22Rv1 (cell line): ENCODE data around the gene CYLD.

Experiments used
- ZFX ChIP-seq: fragments of 450-650 bp; IDR thresholded peaks from 2 replicates; pipeline ENCODE4 v1.6.1; 2017; ENCODE audit warnings: antibody characterized with exemption, borderline replicate concordance
- TF ChIP-seq, protein P1 (sequence below): fragments of 450-650 bp; IDR thresholded peaks from 2 replicates; pipeline ENCODE4 v1.5.1; 2017; ENCODE audit warnings: mild to moderate bottlenecking

DNA sequence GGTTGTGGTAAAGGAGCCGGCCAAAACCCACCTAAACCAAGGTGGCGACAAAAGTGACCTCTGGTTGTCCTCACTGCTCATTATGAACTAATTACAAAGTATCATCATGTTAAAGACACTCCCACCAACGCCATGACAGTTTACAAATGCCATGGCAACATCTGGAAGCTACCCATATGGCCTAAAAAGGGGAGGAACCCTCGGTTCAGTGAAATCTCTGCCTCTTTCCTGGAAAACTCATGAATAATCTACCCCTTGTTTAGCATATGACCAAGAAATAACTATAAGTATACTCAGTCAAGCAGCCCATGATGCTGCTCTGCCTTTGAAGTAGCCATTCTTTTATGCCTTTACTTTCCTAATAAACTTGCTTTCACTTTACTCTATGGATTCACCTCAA is 72.2 kb downstream of the CYLD start:
- TF ChIP-seq, protein P1, sequence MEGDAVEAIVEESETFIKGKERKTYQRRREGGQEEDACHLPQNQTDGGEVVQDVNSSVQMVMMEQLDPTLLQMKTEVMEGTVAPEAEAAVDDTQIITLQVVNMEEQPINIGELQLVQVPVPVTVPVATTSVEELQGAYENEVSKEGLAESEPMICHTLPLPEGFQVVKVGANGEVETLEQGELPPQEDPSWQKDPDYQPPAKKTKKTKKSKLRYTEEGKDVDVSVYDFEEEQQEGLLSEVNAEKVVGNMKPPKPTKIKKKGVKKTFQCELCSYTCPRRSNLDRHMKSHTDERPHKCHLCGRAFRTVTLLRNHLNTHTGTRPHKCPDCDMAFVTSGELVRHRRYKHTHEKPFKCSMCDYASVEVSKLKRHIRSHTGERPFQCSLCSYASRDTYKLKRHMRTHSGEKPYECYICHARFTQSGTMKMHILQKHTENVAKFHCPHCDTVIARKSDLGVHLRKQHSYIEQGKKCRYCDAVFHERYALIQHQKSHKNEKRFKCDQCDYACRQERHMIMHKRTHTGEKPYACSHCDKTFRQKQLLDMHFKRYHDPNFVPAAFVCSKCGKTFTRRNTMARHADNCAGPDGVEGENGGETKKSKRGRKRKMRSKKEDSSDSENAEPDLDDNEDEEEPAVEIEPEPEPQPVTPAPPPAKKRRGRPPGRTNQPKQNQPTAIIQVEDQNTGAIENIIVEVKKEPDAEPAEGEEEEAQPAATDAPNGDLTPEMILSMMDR = no peak
- no peak for TF ChIP-seq ZFX
